Peyer's patch (tissue), 4 donors: ENCODE data around the gene B3GALNT2.
"Not testable (repeated sequence)": the region's sequence is repeated elsewhere in the genome, so short reads cannot be mapped to it uniquely, and the experiment has no call there.

ENCODE experiments used
- POLR2A ChIP-seq, 2 donors: fragments of 450-650 bp; IDR thresholded peaks; one replicate each; pipeline ENCODE4 v1.5.1; 2017; ENCODE audit warnings: antibody characterized with exemption in 2 of 2, mild to moderate bottlenecking in 2 of 2, moderate library complexity in 2 of 2
- TF ChIP-seq, protein P1 (sequence below), 6 experiments: fragments of 450-650 bp in 4 of 6; fragments of 200-600 bp in 2 of 6; sonication (generic) in 1 of 6; IDR thresholded peaks; one replicate each; pipeline ENCODE4 v1.5.1; 2017 to 2019; ENCODE audit warnings: antibody characterized with exemption in 6 of 6, mild to moderate bottlenecking in 3 of 6, moderate library complexity in 1 of 6

DNA sequence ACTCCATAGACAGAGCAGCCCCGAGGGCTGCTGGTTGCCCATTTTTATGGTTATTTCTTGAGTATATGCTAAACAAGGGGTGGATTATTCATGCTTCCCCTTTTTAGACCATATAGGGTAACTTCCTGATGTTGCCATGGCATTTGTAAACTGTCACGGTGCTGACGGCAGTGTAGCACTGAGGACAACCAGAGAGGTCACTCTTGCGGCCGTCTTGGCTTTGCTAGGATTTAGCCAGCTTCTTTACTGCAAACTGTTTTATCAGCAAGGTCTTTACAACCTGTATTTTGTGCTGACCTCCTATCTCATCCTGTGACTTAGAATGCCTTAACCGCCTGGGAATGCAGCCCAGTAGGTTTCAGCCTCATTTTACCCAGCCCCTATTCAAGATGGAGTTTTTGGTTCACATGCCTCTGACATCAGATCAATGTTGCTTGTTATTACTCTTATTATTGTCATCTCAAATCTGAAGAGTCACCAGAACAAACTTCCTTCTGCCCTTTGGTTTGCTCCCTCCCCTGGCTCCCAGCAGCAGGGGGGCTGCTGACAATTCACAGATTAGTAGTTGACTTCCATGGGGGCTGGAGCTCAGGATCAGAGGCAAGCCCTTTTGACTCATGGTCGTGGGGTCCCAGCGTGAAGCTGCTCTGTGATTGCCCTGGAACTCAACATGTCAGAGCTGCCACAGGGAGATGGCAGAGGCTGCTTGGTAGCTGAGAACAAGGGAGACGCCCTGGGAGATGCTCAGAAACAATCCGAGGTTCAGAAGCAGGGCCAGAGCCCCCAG lies 42.3 kb upstream of the B3GALNT2 start:
- TF ChIP-seq, protein P1, sequence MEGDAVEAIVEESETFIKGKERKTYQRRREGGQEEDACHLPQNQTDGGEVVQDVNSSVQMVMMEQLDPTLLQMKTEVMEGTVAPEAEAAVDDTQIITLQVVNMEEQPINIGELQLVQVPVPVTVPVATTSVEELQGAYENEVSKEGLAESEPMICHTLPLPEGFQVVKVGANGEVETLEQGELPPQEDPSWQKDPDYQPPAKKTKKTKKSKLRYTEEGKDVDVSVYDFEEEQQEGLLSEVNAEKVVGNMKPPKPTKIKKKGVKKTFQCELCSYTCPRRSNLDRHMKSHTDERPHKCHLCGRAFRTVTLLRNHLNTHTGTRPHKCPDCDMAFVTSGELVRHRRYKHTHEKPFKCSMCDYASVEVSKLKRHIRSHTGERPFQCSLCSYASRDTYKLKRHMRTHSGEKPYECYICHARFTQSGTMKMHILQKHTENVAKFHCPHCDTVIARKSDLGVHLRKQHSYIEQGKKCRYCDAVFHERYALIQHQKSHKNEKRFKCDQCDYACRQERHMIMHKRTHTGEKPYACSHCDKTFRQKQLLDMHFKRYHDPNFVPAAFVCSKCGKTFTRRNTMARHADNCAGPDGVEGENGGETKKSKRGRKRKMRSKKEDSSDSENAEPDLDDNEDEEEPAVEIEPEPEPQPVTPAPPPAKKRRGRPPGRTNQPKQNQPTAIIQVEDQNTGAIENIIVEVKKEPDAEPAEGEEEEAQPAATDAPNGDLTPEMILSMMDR (IDR thresholded peaks at IDR 0.05) = not testable (repeated sequence)
- not testable (repeated sequence) for TF ChIP-seq POLR2A (IDR thresholded peaks at IDR 0.05)
